Fibroblast of lung (primary cell): ENCODE results near the gene TMEM120B. TPM values are rescaled to one million over a fixed set of nuclear protein-coding genes. Genes with fewer than 3 reads are reported as not detected.

Experiments
- DNase-seq, 2 donors: peaks; one replicate each; pipeline versions ENCODE4 v3.0.0 to v3.0.0-alpha.2; 2010; ENCODE audit warnings: low read depth in 2 of 2
- H2AFZ ChIP-seq: 2 replicates; pipeline ENCODE4 v1.5.1; 2012; ENCODE audit warnings: low read length, control low read depth, inconsistent platforms
- H3K27ac ChIP-seq: 2 replicates; pipeline ENCODE4 v1.5.1; 2011; ENCODE audit warnings: low read length, control low read depth; ENCODE audit not compliant: insufficient read depth
- H3K27me3 ChIP-seq: 2 replicates; pipeline ENCODE4 v1.5.1; 2011; ENCODE audit warnings: mild to moderate bottlenecking, low read length; ENCODE audit not compliant: control insufficient read depth, insufficient read depth
- H3K36me3 ChIP-seq: 2 replicates; pipeline ENCODE4 v1.5.1; 2011; ENCODE audit warnings: low read length; ENCODE audit not compliant: control insufficient read depth, insufficient read depth
- H3K4me1 ChIP-seq: 2 replicates; pipeline ENCODE4 v1.5.1; 2011; ENCODE audit warnings: low read length; ENCODE audit not compliant: control insufficient read depth, insufficient read depth; ENCODE audit errors: extremely low read depth
- H3K4me2 ChIP-seq: 2 replicates; pipeline ENCODE4 v1.5.1; 2011; ENCODE audit warnings: low read length, control low read depth; ENCODE audit not compliant: insufficient read depth; ENCODE audit errors: extremely low read depth
- H3K4me3 ChIP-seq, 4 experiments: fragments of 200-600 bp in 1 of 4; sonication (generic) in 1 of 4; replicated peaks in 1 of 4; 2 replicates each; pipeline ENCODE4 v1.5.1; 2011 to 2016; ENCODE audit warnings: low read length in 4 of 4, low read depth in 3 of 4, mild to moderate bottlenecking in 3 of 4, control low read depth in 2 of 4, inconsistent platforms in 1 of 4, mixed read lengths in 1 of 4; ENCODE audit not compliant: insufficient read depth in 1 of 4; ENCODE audit errors: control extremely low read depth in 1 of 4
- H3K79me2 ChIP-seq: 2 replicates; pipeline ENCODE4 v1.5.1; 2012; ENCODE audit warnings: mild to moderate bottlenecking, low read length, inconsistent platforms; ENCODE audit not compliant: control insufficient read depth, insufficient read depth
- H3K9ac ChIP-seq: 2 replicates; pipeline ENCODE4 v1.5.1; 2011; ENCODE audit warnings: mild to moderate bottlenecking, low read length, control low read depth; ENCODE audit not compliant: insufficient read depth
- H3K9me3 ChIP-seq: 2 replicates; pipeline ENCODE4 v1.5.1; 2012; ENCODE audit warnings: low read depth, low read length; ENCODE audit not compliant: control insufficient read depth, insufficient read depth
- H4K20me1 ChIP-seq: 2 replicates; pipeline ENCODE4 v1.5.1; 2011; ENCODE audit warnings: low read length; ENCODE audit not compliant: control insufficient read depth, insufficient read depth; ENCODE audit errors: extremely low read depth
- EZH2 ChIP-seq: IDR thresholded peaks from 2 replicates; pipeline ENCODE4 v1.5.1; 2012; ENCODE audit warnings: low read length, control low read depth, mild to moderate bottlenecking; ENCODE audit errors: missing control alignments
- polyA plus RNA-seq, 2 donors: library from polyadenylated mRNA; depleted of rRNA in 1 of 2; stranded (reverse) in 1 of 2; unstranded in 1 of 2; fragments of >200 nt; gene quantifications; 2 replicates each; pipeline ENCODE4 v1.2.1, GENCODE V29; 2011 to 2012; ENCODE audit warnings: missing spikeins in 1 of 2
- total RNA-seq: library from RNA; depleted of rRNA; stranded (reverse); fragments of >200 nt; gene quantifications from 2 replicates; pipeline ENCODE4 v1.2.1, GENCODE V29; 2014
- TF ChIP-seq, protein P1 (sequence below), 2 donors: IDR thresholded peaks in 1 of 2; conservative IDR thresholded peaks in 1 of 2; 1 replicate in 1 of 2; 2 replicates in 1 of 2; pipeline ENCODE4 v1.5.1; 2011 to 2012; ENCODE audit warnings: low read length in 2 of 2, control low read depth in 1 of 2, inconsistent platforms in 1 of 2, low read depth in 1 of 2, mild to moderate bottlenecking in 1 of 2

TMEM120B gene
- total and polyA plus RNA-seq, 2 donors (not counting 1 experiment from before 2014, with no cell fraction given) = 8.6 TPM

DNA sequence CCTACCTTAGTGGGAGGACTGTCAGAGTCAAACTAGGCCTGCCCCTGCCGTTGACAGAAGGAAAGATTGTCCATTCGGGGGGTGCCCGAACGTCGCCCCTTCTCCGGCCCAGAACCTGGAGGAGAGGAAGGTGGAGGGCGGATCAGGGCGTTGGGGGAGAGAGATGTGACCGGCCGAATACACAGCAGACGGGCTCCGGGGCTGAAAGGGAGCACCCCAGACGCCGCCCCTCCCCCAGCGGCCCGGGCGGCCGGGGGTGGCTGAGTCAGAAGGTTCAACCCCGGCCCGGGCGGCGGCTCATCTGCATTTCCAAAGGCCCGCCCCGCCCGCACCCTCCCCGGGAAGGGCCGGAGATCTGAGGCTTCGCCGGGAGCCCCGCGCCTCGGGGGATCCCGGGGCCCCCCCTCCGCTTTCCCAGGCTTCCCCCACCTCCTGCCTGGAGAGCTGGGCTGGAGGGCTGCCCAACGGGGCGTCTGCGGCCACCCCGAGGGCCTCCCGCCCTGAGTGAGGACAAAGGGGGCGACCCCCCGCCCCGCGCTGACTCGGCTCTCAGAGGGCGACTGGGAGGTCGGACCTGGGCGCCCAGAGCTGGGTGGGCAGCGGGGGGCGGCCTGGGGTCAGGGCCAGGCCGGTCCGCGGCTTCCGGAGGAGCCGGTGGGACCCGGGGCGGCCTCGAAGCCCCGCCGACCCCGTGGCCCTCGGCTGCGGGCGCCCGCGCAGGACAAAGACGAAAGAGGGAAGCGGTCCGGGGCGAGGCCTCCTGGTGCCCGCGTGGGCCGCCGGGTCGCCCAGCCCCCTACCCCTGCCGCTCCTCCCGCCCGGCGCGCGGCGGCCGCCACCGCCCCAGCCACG, 87.5 kb downstream of the TMEM120B start:
- H2AFZ ChIP-seq = no peak overlapping the region
- DNase-seq = peak; percentile 90 to 93

DNA sequence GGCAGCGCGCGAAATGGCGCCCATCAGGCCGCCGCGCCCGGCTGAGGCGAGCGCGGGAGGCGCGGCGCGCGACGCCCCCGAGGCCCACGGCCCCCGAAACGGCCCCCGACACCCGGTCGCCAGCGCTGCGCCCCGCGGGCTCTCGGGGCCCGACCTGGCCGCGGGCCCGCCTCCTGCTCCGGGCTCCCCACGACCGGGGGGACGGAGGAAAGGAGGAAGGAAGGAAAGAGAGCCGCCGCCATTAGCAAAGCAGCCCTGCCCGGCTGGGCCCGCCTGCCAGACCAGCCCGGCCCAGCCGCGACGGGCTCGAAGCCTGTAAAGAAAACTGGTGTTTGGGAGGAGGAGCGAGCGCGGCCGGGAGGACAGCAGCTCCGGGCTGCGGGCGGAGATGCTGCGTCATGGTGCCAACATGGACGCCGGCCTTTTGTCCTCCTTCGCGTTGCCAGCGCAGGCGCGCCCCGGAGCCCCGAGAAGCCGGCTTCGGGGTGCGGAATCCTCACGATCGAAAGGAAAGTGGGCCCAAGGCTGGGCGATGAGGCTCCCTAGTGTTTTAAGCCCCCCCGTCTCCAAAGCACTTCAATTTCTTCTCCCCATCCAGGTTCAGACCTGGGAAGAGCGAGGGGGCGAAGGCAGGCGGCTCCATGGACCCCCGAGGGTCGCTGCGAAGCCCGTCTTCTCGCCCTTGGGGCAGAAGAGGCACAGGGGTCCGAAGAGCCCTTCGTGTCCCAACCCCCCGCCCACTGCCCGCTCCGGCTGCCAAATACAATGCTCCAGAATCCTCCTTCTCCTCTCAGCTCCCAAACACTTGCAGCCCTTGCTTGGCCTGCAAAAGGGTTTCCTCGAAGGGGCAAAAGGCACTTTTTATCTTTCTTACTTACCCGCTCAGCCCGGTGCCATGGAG, 88.4 kb downstream of the TMEM120B start:
- peaks cover 28% of the 10 kb centered on the region for H3K4me1 ChIP-seq
- H3K4me2 ChIP-seq = peak overlapping the region; percentile 99
- TF ChIP-seq EZH2 = no peak
- TF ChIP-seq, protein P1, sequence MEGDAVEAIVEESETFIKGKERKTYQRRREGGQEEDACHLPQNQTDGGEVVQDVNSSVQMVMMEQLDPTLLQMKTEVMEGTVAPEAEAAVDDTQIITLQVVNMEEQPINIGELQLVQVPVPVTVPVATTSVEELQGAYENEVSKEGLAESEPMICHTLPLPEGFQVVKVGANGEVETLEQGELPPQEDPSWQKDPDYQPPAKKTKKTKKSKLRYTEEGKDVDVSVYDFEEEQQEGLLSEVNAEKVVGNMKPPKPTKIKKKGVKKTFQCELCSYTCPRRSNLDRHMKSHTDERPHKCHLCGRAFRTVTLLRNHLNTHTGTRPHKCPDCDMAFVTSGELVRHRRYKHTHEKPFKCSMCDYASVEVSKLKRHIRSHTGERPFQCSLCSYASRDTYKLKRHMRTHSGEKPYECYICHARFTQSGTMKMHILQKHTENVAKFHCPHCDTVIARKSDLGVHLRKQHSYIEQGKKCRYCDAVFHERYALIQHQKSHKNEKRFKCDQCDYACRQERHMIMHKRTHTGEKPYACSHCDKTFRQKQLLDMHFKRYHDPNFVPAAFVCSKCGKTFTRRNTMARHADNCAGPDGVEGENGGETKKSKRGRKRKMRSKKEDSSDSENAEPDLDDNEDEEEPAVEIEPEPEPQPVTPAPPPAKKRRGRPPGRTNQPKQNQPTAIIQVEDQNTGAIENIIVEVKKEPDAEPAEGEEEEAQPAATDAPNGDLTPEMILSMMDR (conservative IDR thresholded peaks at IDR 0.05 in 1 of 2, IDR thresholded peaks at IDR 0.05 in 1 of 2; ENCODE audit: low read depth in 1 of 2, low read length in 2 of 2) = no peak
- peak overlapping the region; percentile 87 for H3K9ac ChIP-seq
- H3K9me3 ChIP-seq = no peaks in the 10 kb centered on the region
- no peak overlapping the region for H2AFZ ChIP-seq
- no peaks in the 10 kb centered on the region for H3K27me3 ChIP-seq
- no peaks in the 10 kb centered on the region for H4K20me1 ChIP-seq
- peak overlapping the region; percentile 50 to 92 (median 66) for H3K4me3 ChIP-seq
- DNase-seq = peak; percentile 84 to 86
- peaks cover 52% of the 10 kb centered on the region for H3K79me2 ChIP-seq
- H3K36me3 ChIP-seq = peaks cover 7% of the 10 kb centered on the region
- peak overlapping the region; percentile 97 for H3K27ac ChIP-seq

More for the DNA sequence above, 87.5 kb downstream of the TMEM120B start:
- H3K4me3 ChIP-seq = peak overlapping the region; percentile 46 to 67 (median 52)
- TF ChIP-seq EZH2 = no peak
- TF ChIP-seq, protein P1 (conservative IDR thresholded peaks at IDR 0.05 in 1 of 2, IDR thresholded peaks at IDR 0.05 in 1 of 2; ENCODE audit: low read depth in 1 of 2, low read length in 2 of 2) = no peak
- H3K9me3 ChIP-seq = no peaks in the 10 kb centered on the region
- H3K27ac ChIP-seq = peak overlapping the region; percentile 97
- H3K4me2 ChIP-seq = peak overlapping the region; percentile 90
- no peaks in the 10 kb centered on the region for H4K20me1 ChIP-seq
- H3K9ac ChIP-seq = peak overlapping the region; percentile 87
- peaks cover 50% of the 10 kb centered on the region for H3K79me2 ChIP-seq
- no peaks in the 10 kb centered on the region for H3K27me3 ChIP-seq
- H3K4me1 ChIP-seq = peaks cover 35% of the 10 kb centered on the region
- H3K36me3 ChIP-seq = peaks cover 10% of the 10 kb centered on the region
